Measurements from ENCODE around the gene MYO3B.

The MYO3B gene

DNA sequence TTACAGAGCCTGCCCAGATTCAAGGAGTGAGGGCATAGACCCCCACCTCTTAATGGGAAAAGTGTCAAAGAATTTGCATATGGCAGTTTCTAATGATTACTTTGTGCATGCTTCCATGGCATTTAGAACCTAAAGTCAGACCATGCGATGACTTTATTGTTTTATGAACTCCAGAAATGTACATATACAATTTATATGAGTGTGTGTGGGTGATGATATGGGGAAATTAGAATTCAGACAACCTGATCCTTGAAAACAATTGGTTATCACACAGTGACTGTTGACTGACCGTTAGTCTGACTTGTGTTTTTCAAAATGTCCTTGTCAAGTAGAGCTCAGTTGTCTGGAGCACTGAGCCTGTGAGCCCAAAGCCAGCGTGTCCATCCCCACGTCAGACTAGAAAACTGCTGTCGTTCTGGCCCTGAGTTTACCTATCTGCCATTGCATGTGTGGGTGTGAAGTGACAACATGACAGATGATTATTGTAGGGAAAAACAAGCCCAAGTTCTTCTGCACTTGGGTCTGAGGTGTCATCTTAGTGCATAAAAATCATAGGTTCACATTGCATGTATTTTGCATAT, 128.4 kb downstream of the MYO3B start:
- Histone ChIP-seq H3K4me3 (ENCODE audit: low read depth, low read length) (no peak overlapping the region), H3K18ac (ENCODE audit: low read length) (no peak overlapping the region), H2BK5ac (ENCODE audit: low read depth, low read length, poor library complexity) (no peak overlapping the region), H3K23ac (ENCODE audit: low read length) (no peak overlapping the region), H3K14ac (ENCODE audit: low read length) (no peak overlapping the region), H3K27me3 (ENCODE audit: insufficient read depth, low read length) (no peaks in the 10 kb centered on the region), H3K9me3 (ENCODE audit: insufficient read depth, low read depth, low read length) (no peaks in the 10 kb centered on the region), H3K36me3 (ENCODE audit: control insufficient read depth in 1 of 2, insufficient read depth in 2 of 2, low read length in 2 of 2) (no peaks in the 10 kb centered on the region), H2AK5ac (ENCODE audit: low read length) (no peak overlapping the region), H3K79me1 (ENCODE audit: low read length) (no peaks in the 10 kb centered on the region), H4K91ac (ENCODE audit: low read depth, low read length) (no peak overlapping the region), H3K4me1 (ENCODE audit: control insufficient read depth in 1 of 2, insufficient read depth in 2 of 2, low read length in 2 of 2) (no peaks in the 10 kb centered on the region), H3K4me2 (ENCODE audit: low read length) (no peak overlapping the region), H3K79me2 (ENCODE audit: control insufficient read depth, insufficient read depth, low read length, poor library complexity) (no peaks in the 10 kb centered on the region), H4K8ac (ENCODE audit: low read depth, low read length) (no peak overlapping the region), H3K27ac (ENCODE audit: low read depth, low read length) (no peak overlapping the region), H4K12ac (ENCODE audit: low read depth, low read length) (no peak overlapping the region), H2AFZ (ENCODE audit: insufficient read depth, low read length, poor library complexity) (no peak overlapping the region), H2BK120ac (ENCODE audit: insufficient read depth, low read length, poor library complexity) (no peak overlapping the region), H3K9ac (ENCODE audit: low read length) (no peak overlapping the region), H2BK12ac (ENCODE audit: low read length) (no peak overlapping the region), H3K4ac (ENCODE audit: low read depth, low read length) (no peak overlapping the region)
- DNase-seq, result no peak
- WGBS (ENCODE audit: extremely low coverage, insufficient coverage, insufficient read length), result no CpG with 5 or more reads among the region's 5 CpGs

DNA sequence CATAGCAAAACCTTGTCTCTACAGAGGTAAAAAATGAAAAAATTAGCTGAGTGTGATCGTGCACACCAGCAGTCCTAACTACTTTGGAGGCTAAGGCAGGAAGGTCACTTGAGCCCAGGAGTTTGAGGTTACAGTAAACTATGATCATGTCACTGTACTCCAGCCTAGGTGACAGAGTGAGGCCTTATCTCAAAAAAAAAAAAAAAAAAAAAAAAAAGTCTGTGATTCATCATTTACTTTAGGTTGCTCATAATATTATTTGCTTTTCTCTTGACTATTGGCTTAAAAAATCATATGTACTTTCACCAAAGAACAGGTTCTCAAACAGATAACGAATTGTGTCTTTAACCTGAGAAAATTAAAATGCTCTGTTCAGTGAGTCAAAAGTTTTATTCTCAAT, 129.1 kb downstream of the MYO3B start:
- no peak overlapping the region for H2BK5ac ChIP-seq (ENCODE audit: low read depth, low read length, poor library complexity)
- H3K18ac ChIP-seq (ENCODE audit: low read length), result no peak overlapping the region
- no peak overlapping the region for H3K4me2 ChIP-seq (ENCODE audit: low read length)
- no peak overlapping the region for H2AFZ ChIP-seq (ENCODE audit: insufficient read depth, low read length, poor library complexity)
- H3K9me3 ChIP-seq (ENCODE audit: insufficient read depth, low read depth, low read length), result no peaks in the 10 kb centered on the region
- H3K79me1 ChIP-seq (ENCODE audit: low read length), result no peaks in the 10 kb centered on the region
- no peak for DNase-seq
- no peak overlapping the region for H3K4ac ChIP-seq (ENCODE audit: low read depth, low read length)
- H3K9ac ChIP-seq (ENCODE audit: low read length), result no peak overlapping the region
- H3K36me3 ChIP-seq (ENCODE audit: control insufficient read depth in 1 of 2, insufficient read depth in 2 of 2, low read length in 2 of 2), result no peaks in the 10 kb centered on the region
- no peak overlapping the region for H2AK5ac ChIP-seq (ENCODE audit: low read length)
- H3K79me2 ChIP-seq (ENCODE audit: control insufficient read depth, insufficient read depth, low read length, poor library complexity), result no peaks in the 10 kb centered on the region
- H3K27ac ChIP-seq (ENCODE audit: low read depth, low read length), result no peak overlapping the region
- no peak overlapping the region for H3K23ac ChIP-seq (ENCODE audit: low read length)
- no peak overlapping the region for H3K4me3 ChIP-seq (ENCODE audit: low read depth, low read length)
- no peak overlapping the region for H4K12ac ChIP-seq (ENCODE audit: low read depth, low read length)
- no peak overlapping the region for H4K8ac ChIP-seq (ENCODE audit: low read depth, low read length)
- H2BK12ac ChIP-seq (ENCODE audit: low read length), result no peak overlapping the region
- no peaks in the 10 kb centered on the region for H3K27me3 ChIP-seq (ENCODE audit: insufficient read depth, low read length)
- H4K91ac ChIP-seq (ENCODE audit: low read depth, low read length), result no peak overlapping the region
- H3K4me1 ChIP-seq (ENCODE audit: control insufficient read depth in 1 of 2, insufficient read depth in 2 of 2, low read length in 2 of 2), result no peaks in the 10 kb centered on the region
- no peak overlapping the region for H2BK120ac ChIP-seq (ENCODE audit: insufficient read depth, low read length, poor library complexity)
- no peak overlapping the region for H3K14ac ChIP-seq (ENCODE audit: low read length)
- no CpG with 5 or more reads among the region's 2 CpGs for WGBS (ENCODE audit: extremely low coverage, insufficient coverage, insufficient read length)

DNA sequence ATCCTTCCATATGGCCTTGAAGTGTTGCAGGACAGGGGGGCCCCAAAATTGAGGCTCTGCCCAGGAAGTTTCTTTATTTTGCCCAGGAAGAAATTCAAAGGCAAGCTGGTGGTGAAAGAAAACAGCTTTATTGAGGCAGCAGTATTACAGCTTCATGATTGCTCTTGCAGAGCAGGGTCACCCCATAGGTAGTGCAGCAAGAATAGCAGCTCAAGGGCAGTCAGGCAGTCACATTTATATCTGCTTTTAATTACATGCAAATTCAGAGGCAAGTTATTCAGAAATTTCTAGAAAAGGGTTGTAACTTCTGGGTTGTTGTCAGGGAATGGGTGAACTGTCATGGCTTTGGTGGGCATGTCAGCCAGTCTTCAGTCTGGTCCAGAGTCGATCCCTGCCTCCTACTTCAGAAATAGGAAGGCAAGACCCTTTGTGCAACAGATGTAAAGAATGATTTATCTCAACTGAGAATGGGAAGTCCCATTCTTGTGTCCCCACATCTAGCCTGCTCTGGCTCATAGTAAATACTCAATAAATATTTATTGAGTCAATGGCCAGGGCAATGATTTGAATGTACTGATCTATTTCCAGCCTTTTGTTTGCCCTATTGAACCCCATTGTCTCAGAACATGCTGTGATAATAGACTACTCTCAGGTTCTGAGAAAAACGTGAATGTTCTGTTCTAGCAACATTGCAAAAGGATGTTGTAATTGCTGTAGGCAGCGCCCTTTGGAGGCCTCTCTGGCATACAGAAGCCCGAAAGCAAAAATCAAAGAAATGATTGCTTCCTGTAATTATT, 129.8 kb downstream of the MYO3B start:
- no CpG with 5 or more reads among the region's 4 CpGs for WGBS (ENCODE audit: extremely low coverage, insufficient coverage, insufficient read length)

DNA sequence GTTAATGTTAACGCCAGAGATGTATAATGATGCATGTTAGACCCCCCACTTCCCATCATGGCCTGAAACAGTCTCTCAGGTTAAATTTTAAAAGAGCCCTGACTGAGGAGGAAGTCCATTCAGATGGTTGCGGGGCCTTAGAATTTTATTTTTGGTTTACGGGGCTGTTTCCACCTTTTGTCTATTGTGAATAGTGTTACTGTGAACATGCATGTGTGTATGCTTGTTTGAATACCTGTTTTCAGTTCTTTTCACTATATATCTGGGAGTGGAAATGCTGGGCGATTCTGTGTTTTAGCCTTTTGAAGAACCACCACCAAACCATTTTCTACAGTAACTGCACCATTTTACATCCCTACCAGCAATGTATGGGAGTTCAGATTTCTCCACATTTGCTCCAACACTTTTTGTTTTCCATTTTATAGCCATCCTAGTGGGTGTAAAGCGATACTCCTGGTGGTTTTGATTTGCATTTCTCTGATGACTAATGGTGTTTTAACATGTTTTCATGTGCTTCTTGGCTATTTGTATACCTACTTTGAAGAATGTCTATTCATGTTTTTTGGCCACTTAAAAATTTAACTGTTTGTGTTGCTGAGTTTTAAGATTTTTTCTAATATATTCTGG, 133.0 kb downstream of the MYO3B start:
- Histone ChIP-seq H3K4me1 (ENCODE audit: control insufficient read depth in 1 of 2, insufficient read depth in 2 of 2, low read length in 2 of 2) (no peaks in the 10 kb centered on the region), H3K14ac (ENCODE audit: low read length) (no peak overlapping the region), H3K18ac (ENCODE audit: low read length) (no peak overlapping the region), H3K4me2 (ENCODE audit: low read length) (no peak overlapping the region), H2AFZ (ENCODE audit: insufficient read depth, low read length, poor library complexity) (no peak overlapping the region), H3K4ac (ENCODE audit: low read depth, low read length) (no peak overlapping the region), H3K9ac (ENCODE audit: low read length) (no peak overlapping the region), H3K36me3 (ENCODE audit: control insufficient read depth in 1 of 2, insufficient read depth in 2 of 2, low read length in 2 of 2) (no peaks in the 10 kb centered on the region), H3K4me3 (ENCODE audit: low read depth, low read length) (no peak overlapping the region), H4K12ac (ENCODE audit: low read depth, low read length) (no peak overlapping the region), H3K23ac (ENCODE audit: low read length) (no peak overlapping the region), H2BK120ac (ENCODE audit: insufficient read depth, low read length, poor library complexity) (no peak overlapping the region), H2BK5ac (ENCODE audit: low read depth, low read length, poor library complexity) (no peak overlapping the region), H2BK12ac (ENCODE audit: low read length) (no peak overlapping the region), H3K79me2 (ENCODE audit: control insufficient read depth, insufficient read depth, low read length, poor library complexity) (no peaks in the 10 kb centered on the region), H4K91ac (ENCODE audit: low read depth, low read length) (no peak overlapping the region), H4K8ac (ENCODE audit: low read depth, low read length) (no peak overlapping the region), H3K9me3 (ENCODE audit: insufficient read depth, low read depth, low read length) (no peaks in the 10 kb centered on the region), H3K79me1 (ENCODE audit: low read length) (no peaks in the 10 kb centered on the region), H3K27me3 (ENCODE audit: insufficient read depth, low read length) (no peaks in the 10 kb centered on the region), H3K27ac (ENCODE audit: low read depth, low read length) (no peak overlapping the region), H2AK5ac (ENCODE audit: low read length) (no peak overlapping the region)
- DNase-seq, result no peak
- no CpG with 5 or more reads among the region's 5 CpGs for WGBS (ENCODE audit: extremely low coverage, insufficient coverage, insufficient read length)

More for the DNA sequence above, 129.8 kb downstream of the MYO3B start:
- Histone ChIP-seq H4K8ac (ENCODE audit: low read depth, low read length) (no peak overlapping the region), H2AFZ (ENCODE audit: insufficient read depth, low read length, poor library complexity) (no peak overlapping the region), H4K91ac (ENCODE audit: low read depth, low read length) (no peak overlapping the region), H3K9ac (ENCODE audit: low read length) (no peak overlapping the region), H3K79me1 (ENCODE audit: low read length) (no peaks in the 10 kb centered on the region), H2BK5ac (ENCODE audit: low read depth, low read length, poor library complexity) (no peak overlapping the region), H2AK5ac (ENCODE audit: low read length) (no peak overlapping the region), H3K18ac (ENCODE audit: low read length) (no peak overlapping the region), H3K23ac (ENCODE audit: low read length) (no peak overlapping the region), H3K4me2 (ENCODE audit: low read length) (no peak overlapping the region), H3K27ac (ENCODE audit: low read depth, low read length) (no peak overlapping the region), H3K4me1 (ENCODE audit: control insufficient read depth in 1 of 2, insufficient read depth in 2 of 2, low read length in 2 of 2) (no peaks in the 10 kb centered on the region), H4K12ac (ENCODE audit: low read depth, low read length) (no peak overlapping the region), H3K79me2 (ENCODE audit: control insufficient read depth, insufficient read depth, low read length, poor library complexity) (no peaks in the 10 kb centered on the region), H3K4me3 (ENCODE audit: low read depth, low read length) (no peak overlapping the region), H2BK120ac (ENCODE audit: insufficient read depth, low read length, poor library complexity) (no peak overlapping the region), H3K14ac (ENCODE audit: low read length) (no peak overlapping the region), H3K36me3 (ENCODE audit: control insufficient read depth in 1 of 2, insufficient read depth in 2 of 2, low read length in 2 of 2) (no peaks in the 10 kb centered on the region), H3K9me3 (ENCODE audit: insufficient read depth, low read depth, low read length) (no peaks in the 10 kb centered on the region), H2BK12ac (ENCODE audit: low read length) (no peak overlapping the region), H3K27me3 (ENCODE audit: insufficient read depth, low read length) (no peaks in the 10 kb centered on the region), H3K4ac (ENCODE audit: low read depth, low read length) (no peak overlapping the region)
- peak in 1 of 2 donors; percentile 5 for DNase-seq

Data from trophoblast cell (in vitro differentiated cells and primary cell).